Loucy (cell line): ENCODE data around the gene NEU4.

Source experiments
- EZH2phosphoT487 ChIP-seq: fragments of 200-600 bp; IDR thresholded peaks from 2 replicates; pipeline ENCODE4 v1.6.1; 2018; ENCODE audit warnings: antibody characterized with exemption, mild to moderate bottlenecking, moderate library complexity, borderline replicate concordance
- TF ChIP-seq, protein P1 (sequence below): fragments of 200-600 bp; sonication (generic); conservative IDR thresholded peaks from 2 replicates; pipeline ENCODE4 v1.5.1; 2014; ENCODE audit warnings: mild to moderate bottlenecking, antibody characterized with exemption, low read length

DNA sequence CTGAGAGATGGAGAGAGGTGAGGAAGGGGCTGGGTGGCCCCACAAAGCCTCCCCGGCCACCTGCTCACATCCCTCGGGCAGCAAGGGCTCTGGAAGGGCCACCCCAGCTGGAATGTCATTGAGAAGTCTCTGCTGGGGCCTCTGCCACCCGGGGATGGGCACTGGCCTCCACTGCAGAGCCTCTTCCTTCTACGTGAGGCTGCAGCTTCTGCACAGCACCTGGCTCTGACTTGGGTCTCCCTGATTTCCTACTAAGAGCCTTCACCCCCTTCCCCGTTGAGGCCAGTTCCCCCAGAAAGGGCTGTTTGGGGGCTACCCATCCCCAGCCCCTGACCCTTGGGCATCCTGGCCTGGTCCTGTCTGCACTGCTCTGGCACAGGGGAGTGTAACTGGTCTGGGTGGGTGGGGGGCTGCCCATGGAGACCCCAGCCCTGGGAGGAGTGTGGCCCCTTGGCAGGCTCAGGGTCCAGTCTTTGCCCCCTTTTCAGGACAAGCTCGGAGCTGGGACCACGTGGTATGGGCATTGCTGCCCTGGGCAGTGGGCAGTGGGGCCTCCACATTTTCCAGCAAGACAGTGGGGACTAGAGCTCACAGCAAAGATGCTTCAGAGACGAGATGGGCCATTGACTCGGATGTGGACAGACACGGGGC, 44.1 kb downstream of the NEU4 start:
- TF ChIP-seq, protein P1, sequence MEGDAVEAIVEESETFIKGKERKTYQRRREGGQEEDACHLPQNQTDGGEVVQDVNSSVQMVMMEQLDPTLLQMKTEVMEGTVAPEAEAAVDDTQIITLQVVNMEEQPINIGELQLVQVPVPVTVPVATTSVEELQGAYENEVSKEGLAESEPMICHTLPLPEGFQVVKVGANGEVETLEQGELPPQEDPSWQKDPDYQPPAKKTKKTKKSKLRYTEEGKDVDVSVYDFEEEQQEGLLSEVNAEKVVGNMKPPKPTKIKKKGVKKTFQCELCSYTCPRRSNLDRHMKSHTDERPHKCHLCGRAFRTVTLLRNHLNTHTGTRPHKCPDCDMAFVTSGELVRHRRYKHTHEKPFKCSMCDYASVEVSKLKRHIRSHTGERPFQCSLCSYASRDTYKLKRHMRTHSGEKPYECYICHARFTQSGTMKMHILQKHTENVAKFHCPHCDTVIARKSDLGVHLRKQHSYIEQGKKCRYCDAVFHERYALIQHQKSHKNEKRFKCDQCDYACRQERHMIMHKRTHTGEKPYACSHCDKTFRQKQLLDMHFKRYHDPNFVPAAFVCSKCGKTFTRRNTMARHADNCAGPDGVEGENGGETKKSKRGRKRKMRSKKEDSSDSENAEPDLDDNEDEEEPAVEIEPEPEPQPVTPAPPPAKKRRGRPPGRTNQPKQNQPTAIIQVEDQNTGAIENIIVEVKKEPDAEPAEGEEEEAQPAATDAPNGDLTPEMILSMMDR, result no peak
- no peak for TF ChIP-seq EZH2phosphoT487
